CD4-positive, alpha-beta T cell (primary cell): ENCODE measurements around the gene KIAA0825. TPM values are rescaled to one million over a fixed set of nuclear protein-coding genes. Genes with fewer than 3 reads are reported as not detected.

Source experiments
- ATAC-seq: fragments of 200-7000 bp; cut with Tn5 transposase; one replicate; pipeline ENCODE4 v1.10.0; 2022; ENCODE audit warnings: mild to moderate bottlenecking; ENCODE audit not compliant: poor library complexity
- CTCF ChIA-PET: fragments of 350-600 bp; sonication (Branson Sonifier 250); formaldehyde crosslinking; loops from one replicate; lab custom pipeline; 2021; ENCODE audit warnings: antibody characterized with exemption, inconsistent platforms; lab: Charles Lee
- POLR2A ChIA-PET: fragments of 350-600 bp; sonication (Branson Sonifier 250); formaldehyde crosslinking; loops from one replicate; lab custom pipeline; 2021; ENCODE audit warnings: antibody characterized with exemption, inconsistent platforms; lab: Charles Lee
- DNase-seq, 14 experiments: peaks; one replicate each; pipeline ENCODE4 v3.0.0-alpha.2; 2013 to 2020; ENCODE audit warnings: mixed read lengths in 2 of 14
- H3K27ac ChIP-seq, 2 donors: one replicate each; pipeline versions ENCODE4 v1.5.1 to v1.7.0; 2013; ENCODE audit warnings: low read length in 2 of 2, low read depth in 1 of 2, mild to moderate bottlenecking in 1 of 2
- H3K27me3 ChIP-seq, 2 experiments: 1 replicate in 1 of 2; 2 replicates in 1 of 2; pipeline versions ENCODE4 v1.6.1 to v1.7.0; 2013; ENCODE audit warnings: low read length in 2 of 2, control low read depth in 1 of 2, mild to moderate bottlenecking in 1 of 2, moderate library complexity in 1 of 2; ENCODE audit not compliant: insufficient read depth in 2 of 2, control insufficient read depth in 1 of 2
- H3K36me3 ChIP-seq: one replicate; pipeline ENCODE4 v1.6.1; 2013; ENCODE audit warnings: low read length, control low read depth; ENCODE audit not compliant: insufficient read depth
- H3K4me1 ChIP-seq: one replicate; pipeline ENCODE4 v1.6.1; 2013; ENCODE audit warnings: low read length, control low read depth; ENCODE audit not compliant: insufficient read depth
- H3K4me3 ChIP-seq: one replicate; pipeline ENCODE4 v1.5.1; 2013; ENCODE audit warnings: mild to moderate bottlenecking, low read length, moderate library complexity
- H3K9me3 ChIP-seq, 2 experiments: 1 replicate in 1 of 2; 2 replicates in 1 of 2; pipeline versions ENCODE4 v1.6.1 to v1.7.0; 2013; ENCODE audit warnings: low read length in 2 of 2, mild to moderate bottlenecking in 2 of 2, control low read depth in 1 of 2, moderate library complexity in 1 of 2; ENCODE audit not compliant: control insufficient read depth in 1 of 2, insufficient read depth in 1 of 2
- H3K27ac Mint-ChIP-seq: one replicate; pipeline ENCODE4 v1.8.0; 2020; ENCODE audit warnings: mixed read lengths
- H3K27me3 Mint-ChIP-seq: one replicate; pipeline ENCODE4 v1.8.0; 2021; ENCODE audit warnings: mixed read lengths
- H3K36me3 Mint-ChIP-seq: one replicate; pipeline ENCODE4 v1.8.0; 2021; ENCODE audit warnings: low read depth, mixed read lengths
- H3K4me1 Mint-ChIP-seq: one replicate; pipeline ENCODE4 v1.8.0; 2021; ENCODE audit warnings: low read depth, mixed read lengths
- H3K4me3 Mint-ChIP-seq: one replicate; pipeline ENCODE4 v1.8.0; 2020; ENCODE audit warnings: mild to moderate bottlenecking, mixed read lengths
- H3K9me3 Mint-ChIP-seq: one replicate; pipeline ENCODE4 v1.8.0; 2020; ENCODE audit warnings: mixed read lengths
- intact Hi-C, 2 experiments: fragments of 100-400 bp; cut with DNase I in 1 of 2; cut with micrococcal nuclease in 1 of 2; formaldehyde crosslinking; loops; one replicate each; pipeline versions ENCODE4 v1.15.1 to v1.9.0; 2023 to 2025; cut with DNase I, micrococcal nuclease
- total RNA-seq, 174 experiments: library from RNA in 2 of 174; stranded (reverse) in 2 of 174; gene quantifications; one replicate each; pipeline ENCODE4 v1.2.3 and lab custom pipeline; 2021 to 2026
- TF ChIP-seq, protein P1 (sequence below): fragments of 200-600 bp; IDR thresholded peaks from one replicate; pipeline ENCODE4 v1.8.0; 2022; ENCODE audit warnings: antibody characterized with exemption, mild to moderate bottlenecking

KIAA0825 gene
- total RNA-seq, 2 experiments from 2014 or later, result 1.5 to 1.6 TPM

GRCh38 chr5:94316916-94317838 is 301.2 kb downstream of the KIAA0825 start:
- no peaks in the 10 kb centered on the region for H3K36me3 Mint-ChIP-seq
- ChIA-PET CTCF (no interaction called here), POLR2A (no interaction called here)
- TF ChIP-seq, protein P1, sequence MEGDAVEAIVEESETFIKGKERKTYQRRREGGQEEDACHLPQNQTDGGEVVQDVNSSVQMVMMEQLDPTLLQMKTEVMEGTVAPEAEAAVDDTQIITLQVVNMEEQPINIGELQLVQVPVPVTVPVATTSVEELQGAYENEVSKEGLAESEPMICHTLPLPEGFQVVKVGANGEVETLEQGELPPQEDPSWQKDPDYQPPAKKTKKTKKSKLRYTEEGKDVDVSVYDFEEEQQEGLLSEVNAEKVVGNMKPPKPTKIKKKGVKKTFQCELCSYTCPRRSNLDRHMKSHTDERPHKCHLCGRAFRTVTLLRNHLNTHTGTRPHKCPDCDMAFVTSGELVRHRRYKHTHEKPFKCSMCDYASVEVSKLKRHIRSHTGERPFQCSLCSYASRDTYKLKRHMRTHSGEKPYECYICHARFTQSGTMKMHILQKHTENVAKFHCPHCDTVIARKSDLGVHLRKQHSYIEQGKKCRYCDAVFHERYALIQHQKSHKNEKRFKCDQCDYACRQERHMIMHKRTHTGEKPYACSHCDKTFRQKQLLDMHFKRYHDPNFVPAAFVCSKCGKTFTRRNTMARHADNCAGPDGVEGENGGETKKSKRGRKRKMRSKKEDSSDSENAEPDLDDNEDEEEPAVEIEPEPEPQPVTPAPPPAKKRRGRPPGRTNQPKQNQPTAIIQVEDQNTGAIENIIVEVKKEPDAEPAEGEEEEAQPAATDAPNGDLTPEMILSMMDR, result no peak
- Histone ChIP-seq H3K4me1 (no peaks in the 10 kb centered on the region), H3K36me3 (no peaks in the 10 kb centered on the region), H3K27ac (no peak overlapping the region), H3K27me3 (no peaks in the 10 kb centered on the region), H3K9me3 (no peaks in the 10 kb centered on the region), H3K4me3 (no peak overlapping the region)
- H3K4me1 Mint-ChIP-seq, result no peaks in the 10 kb centered on the region
- DNase-seq (no peak), ATAC-seq (no peak)
- no peaks in the 10 kb centered on the region for H3K27me3 Mint-ChIP-seq
- H3K9me3 Mint-ChIP-seq, result no peaks in the 10 kb centered on the region
- no peak overlapping the region for H3K27ac Mint-ChIP-seq
- no peak overlapping the region for H3K4me3 Mint-ChIP-seq
- intact Hi-C loops, result no loop called here

- intact Hi-C loops, result no loop called here
- Histone ChIP-seq H3K27ac (no peak overlapping the region), H3K9me3 (no peaks in the 10 kb centered on the region), H3K4me3 (no peak overlapping the region), H3K36me3 (no peaks in the 10 kb centered on the region), H3K27me3 (no peaks in the 10 kb centered on the region), H3K4me1 (no peaks in the 10 kb centered on the region)
- H3K9me3 Mint-ChIP-seq, result no peaks in the 10 kb centered on the region
- DNase-seq (no peak), ATAC-seq (no peak)
- H3K4me1 Mint-ChIP-seq, result no peaks in the 10 kb centered on the region
- ChIA-PET CTCF (no interaction called here), POLR2A (no interaction called here)
- TF ChIP-seq, protein P1, result no peak
- H3K36me3 Mint-ChIP-seq, result no peaks in the 10 kb centered on the region
- H3K27me3 Mint-ChIP-seq, result no peaks in the 10 kb centered on the region
- H3K27ac Mint-ChIP-seq, result no peak overlapping the region
- H3K4me3 Mint-ChIP-seq, result no peak overlapping the region
Measured at GRCh38 chr5:94314460-94315131, 303.8 kb downstream of the KIAA0825 start.

- no peaks in the 10 kb centered on the region for H3K36me3 Mint-ChIP-seq
Measured at GRCh38 chr5:94313696-94314095, 304.7 kb downstream of the KIAA0825 start.

More at GRCh38 chr5:94313696-94314095, 304.7 kb downstream of the KIAA0825 start:
- H3K4me3 Mint-ChIP-seq, result no peak overlapping the region
- TF ChIP-seq, protein P1, result no peak
- ChIA-PET POLR2A (no interaction called here), CTCF (no interaction called here)
- H3K4me1 Mint-ChIP-seq, result no peaks in the 10 kb centered on the region
- Histone ChIP-seq H3K9me3 (no peaks in the 10 kb centered on the region), H3K36me3 (no peaks in the 10 kb centered on the region), H3K4me1 (no peaks in the 10 kb centered on the region), H3K27ac (no peak overlapping the region), H3K27me3 (no peaks in the 10 kb centered on the region), H3K4me3 (no peak overlapping the region)
- intact Hi-C loops, result no loop called here
- no peak overlapping the region for H3K27ac Mint-ChIP-seq
- ATAC-seq, result no peak
- DNase-seq, result no peak
- no peaks in the 10 kb centered on the region for H3K27me3 Mint-ChIP-seq
- no peaks in the 10 kb centered on the region for H3K9me3 Mint-ChIP-seq
